Activated CD4-positive, CD25-positive, alpha-beta regulatory T cell treated with anti-CD3 and anti-CD28 coated beads, Interleukin-2, amount 50 U/mL, for 72 hours (primary cell): ENCODE results near the gene ATG4D.

Source experiments
- DNase-seq: peaks from one replicate; pipeline ENCODE4 v3.0.0; 2021

Gene ATG4D

DNA sequence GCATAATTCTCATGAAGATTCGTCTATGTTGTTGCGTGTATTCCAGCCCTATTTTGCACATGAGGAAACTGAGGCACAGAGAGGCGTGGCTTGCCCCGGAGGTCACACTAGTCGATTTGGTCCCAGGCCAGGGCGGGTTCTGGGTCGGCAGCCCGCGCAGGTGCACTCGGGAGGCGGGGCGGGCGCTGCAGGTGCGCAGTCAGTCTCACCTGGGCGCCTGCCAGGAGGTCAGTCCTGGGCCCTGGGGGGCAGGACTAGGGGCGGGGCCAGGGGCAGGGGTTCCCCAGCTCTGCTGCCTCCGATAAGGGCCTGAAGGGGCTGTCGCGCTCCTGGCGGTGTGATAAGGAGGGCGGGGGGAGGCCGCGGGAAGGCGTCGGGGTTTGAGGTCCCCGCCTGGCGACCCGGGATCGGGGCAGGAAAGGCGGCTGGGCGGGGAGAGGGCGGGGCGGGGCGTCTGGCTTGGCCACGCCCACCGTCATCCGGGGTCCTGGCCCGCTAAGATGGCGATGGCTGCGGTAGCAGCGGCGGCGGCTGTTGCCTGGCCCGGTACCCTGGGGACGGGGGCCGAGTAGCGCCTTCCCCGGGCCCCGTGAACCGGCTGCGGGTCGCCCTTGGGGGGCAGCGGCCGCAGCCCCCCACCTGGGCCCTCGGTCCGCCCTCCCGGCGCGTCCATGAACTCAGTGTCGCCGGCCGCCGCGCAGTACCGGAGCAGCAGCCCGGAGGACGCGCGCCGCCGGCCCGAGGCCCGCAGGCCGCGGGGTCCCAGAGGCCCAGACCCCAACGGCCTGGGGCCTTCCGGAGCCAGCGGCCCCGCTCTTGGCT is at the start of gene ATG4D:
Gene ATG4D, plus strand, starts transcription at position 485 of the 822 bp plus-strand sequence. Its CDS starts 187 bp downstream, at position 672.
- DNase-seq: peak; percentile 82

DNA sequence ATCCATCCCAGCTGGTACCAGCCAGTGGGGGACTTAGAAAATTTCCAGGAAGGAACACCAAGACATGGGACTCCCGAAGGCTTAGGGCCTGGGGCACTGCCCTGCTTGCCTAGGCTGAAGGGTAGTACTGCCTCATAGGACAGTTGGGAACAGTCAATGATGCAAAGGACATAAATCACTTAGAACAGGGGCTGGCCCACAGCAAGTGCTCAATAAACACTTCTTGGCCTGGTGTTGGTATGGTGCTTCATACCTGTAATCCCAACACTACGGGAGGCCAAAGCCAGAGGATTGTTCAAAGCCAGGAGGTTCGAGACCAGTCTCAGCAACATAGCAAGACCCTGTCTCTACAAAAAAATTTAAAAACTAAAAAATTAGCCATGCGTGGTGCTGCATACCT is 46.3 kb upstream of the ATG4D start:
- DNase-seq: no peak

DNA sequence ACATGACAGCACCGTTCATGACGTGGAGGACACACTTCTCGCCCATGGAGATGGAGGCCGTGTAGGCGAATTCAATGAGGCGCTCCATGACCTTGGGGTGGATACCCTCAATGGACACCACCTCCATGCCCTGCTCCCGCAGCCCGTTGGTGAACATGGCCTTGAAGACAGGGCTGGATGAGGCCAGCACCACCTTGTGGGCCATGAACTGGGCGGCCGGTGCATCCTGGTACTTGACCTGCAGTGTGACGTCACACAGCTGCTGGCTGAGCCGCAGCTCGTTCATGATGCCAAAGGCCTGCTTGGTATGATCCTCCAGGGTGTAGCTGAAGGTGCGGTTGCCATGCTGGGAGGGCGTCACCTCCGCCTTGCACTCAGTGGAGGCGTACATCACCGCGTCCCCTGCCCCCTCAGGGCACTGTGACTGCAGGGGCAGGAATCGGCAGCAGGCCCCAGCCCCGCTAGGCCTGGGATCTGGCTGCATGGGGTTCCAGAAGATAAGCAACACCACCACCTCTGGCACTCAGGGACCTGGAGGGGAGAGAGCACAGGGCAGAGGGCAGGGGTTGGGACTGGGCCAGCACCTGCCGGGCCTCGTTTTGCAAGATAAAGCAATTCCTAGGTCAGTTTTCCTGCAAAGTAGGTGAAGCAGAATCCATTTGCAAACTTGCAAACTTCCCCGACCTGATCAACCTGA is 44.0 kb upstream of the ATG4D start:
- no peak for DNase-seq

DNA sequence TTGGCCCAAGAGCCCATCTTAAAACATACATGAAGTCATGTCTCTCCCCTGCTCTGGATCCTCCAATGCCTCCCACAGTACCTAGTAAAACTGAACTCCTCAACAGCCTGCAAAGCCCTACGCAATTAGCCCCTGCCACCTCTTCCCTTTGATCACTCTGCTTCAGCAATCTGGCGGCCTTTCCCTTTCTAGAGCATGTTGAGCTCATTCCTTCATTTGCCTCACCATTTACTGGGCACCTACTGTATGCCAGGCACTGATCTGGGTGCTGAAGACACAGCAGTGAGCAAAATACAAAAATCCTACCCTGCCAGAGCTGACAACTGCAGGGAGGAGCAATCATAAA is 43.5 kb upstream of the ATG4D start:
- DNase-seq: no peak

DNA sequence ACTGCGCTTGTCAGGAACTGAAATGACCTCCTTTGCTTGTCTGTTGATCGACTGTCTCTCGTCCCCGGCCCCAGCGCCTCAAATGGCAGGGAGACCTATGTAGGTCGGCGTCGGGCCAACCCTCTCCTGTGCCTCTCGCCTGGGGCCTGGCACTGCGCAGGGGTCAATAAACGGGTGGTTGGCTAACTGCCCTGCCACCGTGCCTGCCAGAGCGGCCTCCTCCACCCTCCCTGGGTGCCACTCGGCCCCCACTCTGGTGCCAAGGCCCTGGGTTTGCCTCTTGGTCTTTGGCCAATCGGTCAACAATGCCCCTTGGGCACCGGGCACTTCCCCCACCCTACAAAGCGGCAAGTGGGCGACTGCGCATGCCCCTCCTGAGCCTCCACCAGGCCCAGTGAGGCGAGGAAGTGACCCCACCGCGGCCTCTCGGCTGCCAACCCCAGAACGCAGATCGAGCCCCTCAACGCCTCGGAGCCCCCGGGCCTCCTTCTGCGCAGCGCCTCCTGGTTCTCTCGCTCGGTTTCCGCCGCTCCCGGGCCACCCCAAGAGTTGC is 41.7 kb upstream of the ATG4D start:
- DNase-seq: peak; percentile 65

DNA sequence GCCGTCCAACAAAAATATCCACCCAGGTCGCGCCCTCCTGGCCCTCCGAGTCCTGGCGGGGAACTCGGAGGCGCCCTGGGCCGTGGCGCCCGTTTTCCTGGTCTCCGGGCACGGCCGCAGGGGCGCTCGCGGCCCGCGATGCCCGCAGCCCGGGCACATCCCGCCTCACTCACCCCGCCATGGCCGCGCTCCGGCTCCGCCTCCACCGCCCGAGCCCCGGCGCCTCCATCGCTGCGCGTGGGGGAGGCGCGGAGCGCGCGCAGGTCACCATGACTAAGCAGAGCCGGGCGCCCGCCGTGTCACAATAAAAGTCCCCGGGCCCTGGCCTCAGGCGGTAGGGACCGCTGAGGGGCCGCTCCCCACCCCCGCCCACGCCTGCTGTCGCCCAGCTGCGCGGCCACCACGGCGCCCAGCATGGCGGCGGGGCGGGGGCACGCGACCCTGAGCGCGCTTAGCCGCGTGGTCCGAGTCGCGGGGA is 41.1 kb upstream of the ATG4D start:
- DNase-seq: peak; percentile 93

DNA sequence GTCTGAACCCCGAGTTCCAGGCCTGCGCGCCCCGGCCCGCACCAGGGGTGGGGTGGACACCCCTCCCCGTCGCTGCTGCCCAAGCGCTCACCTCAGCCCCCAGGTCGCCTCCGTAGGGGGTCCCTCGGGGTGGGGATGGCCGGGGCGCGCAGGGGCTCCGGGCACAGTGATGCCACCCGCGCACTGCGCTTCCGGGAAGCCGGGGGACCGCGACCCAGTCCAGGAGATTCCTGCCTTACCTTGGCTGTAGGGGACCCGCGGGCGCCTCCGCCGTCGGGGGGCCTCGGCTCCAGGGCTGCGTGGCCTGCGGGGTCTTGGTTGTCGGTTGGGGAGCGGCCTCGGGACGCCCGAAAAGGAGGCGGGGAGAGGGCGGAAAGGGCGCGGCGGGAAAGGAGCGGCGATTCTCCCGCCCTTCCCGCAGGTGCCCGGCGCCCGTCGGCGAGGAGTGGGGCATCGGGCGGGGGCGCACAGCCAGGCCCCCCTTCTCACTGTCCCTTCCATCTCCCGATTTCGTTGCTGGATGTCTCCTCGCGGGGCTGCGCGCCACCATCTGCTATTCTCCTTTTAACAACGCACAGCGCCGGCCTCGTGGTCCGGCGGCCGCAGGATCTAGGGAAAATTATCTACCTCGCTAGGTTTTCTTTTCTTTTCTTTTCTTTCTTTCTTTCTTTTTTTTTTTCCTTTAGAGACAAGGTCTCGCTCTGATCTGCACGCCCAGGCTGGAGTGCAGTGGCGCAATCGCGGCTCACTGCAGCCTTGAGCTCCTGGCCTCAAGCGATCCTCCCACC is 40.5 kb upstream of the ATG4D start, which contains the start of gene KEAP1:
Gene KEAP1, minus strand, starts transcription at position 355 of the 788 bp plus-strand sequence. CDS start 3,323 bp downstream, outside the sequence.
- DNase-seq: peak; percentile 66

DNA sequence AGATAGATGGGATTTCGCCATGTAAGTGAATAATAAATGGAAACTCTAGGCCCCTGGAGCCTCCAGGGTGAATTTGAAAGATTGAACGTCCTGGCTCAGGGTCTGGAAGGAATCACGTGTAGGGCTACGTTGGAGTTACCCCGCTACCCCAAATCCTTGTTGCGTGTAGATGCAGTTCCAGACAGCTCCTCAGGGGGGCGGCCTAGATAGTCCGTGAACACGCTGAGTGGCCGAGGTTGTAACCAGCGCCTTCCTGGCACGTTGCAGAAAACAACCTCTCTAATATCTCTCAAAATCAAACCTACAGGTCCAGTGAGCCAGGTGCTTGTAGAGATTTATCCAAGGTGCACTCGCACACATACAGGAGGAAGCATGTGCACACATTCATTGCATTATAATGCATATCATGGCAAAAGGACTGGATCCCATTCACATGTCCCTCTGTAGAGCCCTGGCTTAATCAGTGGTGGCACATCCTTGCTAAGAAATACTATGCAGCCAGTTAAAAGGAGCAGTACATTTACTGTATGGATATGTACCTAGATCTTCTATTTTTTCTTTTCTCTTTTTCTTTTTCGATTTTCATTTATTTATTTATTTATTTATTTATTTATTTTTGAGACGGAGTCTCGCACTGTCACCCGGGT is 38.0 kb upstream of the ATG4D start:
- DNase-seq: peak; percentile 86

DNA sequence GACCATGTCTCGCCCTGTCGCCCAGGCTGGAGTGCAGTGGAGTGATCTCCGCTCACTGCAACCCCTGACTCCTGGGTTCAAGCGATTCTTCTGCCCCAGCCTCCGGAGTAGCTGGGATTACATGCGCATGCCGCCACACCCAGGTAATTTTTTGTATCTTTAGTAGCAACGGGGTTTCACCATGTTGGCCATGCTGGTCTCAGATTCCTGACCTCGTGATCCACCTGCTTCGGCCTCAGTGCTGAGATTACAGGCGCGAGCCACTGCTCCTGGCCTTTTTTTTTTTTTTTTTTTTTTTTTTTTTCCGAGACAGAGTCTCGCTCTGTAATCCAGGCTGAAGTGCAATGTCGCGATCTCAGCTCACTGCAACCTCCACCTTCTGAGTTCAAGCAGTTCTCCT is 35.7 kb upstream of the ATG4D start:
- DNase-seq: no peak

DNA sequence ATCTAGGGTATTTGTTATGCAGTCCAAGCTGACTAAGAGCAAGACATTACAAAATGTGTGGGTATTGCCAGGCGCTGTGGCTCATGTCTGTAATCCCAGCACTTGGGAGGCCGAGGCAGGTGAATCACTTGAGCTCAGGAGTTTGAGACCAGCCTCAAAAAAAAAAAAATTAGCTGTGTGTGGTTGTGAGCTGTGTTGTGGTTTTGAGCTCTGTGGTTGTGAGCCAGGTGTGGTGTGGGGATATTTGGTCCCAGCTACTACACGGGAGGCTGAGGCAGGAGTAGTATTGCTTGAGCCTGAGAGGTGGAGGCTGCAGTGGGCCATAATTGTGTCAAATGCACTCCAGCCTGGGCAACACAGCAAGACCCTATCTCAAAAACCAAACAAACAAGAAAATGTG is 35.0 kb upstream of the ATG4D start:
- DNase-seq: peak; percentile 36

DNA sequence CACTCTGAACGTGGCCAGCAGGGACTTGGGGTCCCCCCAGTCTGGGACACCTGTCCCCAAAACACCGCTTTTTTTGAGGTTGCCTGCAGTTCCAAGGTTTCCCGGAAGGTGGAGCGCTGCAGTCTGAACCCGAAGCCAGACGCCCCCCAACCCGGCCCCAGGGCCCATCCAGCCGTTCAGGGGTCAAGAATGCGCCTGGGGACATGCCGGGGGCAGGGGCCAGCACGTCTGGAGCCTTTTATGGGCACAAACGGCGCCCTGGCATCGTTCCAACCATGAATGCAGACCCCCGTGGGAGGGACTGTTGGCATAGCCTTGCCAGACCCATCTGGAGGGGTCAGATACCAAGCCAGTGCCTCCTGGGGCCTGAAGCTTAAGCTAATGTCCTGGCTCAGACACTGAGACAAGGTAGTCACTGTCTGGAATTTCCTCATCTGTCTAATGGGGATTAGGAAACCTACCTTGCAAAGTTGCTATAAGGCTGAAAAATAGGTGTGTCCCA is 33.4 kb upstream of the ATG4D start:
- DNase-seq: peak; percentile 68

DNA sequence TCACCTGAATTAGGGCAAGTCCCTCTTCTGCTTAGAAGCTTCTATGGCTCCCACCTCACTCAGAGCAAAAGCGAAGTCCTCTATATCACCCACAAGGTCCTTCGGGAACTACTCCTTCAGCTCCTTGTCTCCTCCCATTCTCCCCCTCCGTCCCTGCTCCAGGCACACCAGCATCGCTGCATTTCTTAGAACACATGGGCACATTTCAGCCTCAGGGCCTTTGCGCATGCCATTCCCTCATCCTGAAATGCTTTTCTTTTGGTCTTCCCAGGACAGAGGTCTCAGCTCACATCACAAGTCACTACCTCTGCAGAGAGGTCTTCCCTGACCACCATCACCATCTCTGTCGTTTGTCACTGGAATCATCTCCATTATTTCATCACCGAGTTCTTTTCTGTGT is 30.5 kb upstream of the ATG4D start:
- DNase-seq: no peak

DNA sequence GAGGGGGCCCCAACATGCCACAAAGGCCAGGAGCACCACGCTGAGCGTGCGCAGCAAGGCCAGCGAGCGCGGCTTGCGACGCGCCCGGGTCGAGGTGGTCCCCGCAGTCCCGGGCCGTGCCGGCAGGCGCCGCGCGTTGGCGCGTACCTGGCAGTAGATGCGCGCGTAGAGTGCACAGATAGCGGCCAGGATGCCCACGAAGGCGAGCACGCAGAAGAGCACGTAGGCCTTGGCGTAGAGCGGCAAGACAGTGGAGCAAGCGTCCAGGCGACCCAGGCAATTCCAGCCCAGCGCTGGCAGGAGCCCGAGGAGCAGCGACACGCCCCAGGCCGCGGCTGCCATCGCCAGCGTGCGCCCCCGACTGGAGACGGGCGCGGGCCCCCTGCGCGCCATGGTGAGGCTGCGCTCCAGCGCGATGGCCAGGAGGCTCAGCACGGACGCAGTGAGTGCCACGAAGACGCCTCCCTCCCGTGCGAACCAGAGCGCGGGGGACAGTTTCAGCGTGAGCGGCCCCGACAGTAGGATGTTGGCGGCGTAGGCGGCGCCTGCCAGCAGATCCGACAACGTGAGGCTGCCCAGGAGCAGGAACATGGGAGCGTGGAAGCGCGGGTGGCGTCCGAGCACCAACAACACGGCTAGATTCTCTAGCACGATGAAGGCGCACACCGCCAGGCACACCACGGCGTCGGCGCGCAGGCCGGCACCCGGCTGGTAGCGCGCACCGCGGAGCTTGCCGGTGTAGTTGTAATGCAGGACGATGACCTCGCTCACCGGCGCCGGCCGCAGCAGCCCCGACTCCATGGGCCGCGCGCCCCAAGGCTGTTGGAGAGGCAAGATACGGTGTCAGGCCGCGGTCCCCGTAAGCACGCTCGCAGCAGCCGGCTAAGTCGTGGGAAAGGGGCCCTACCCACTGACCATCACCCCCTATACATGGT is 29.2 kb upstream of the ATG4D start:
- no peak for DNase-seq

DNA sequence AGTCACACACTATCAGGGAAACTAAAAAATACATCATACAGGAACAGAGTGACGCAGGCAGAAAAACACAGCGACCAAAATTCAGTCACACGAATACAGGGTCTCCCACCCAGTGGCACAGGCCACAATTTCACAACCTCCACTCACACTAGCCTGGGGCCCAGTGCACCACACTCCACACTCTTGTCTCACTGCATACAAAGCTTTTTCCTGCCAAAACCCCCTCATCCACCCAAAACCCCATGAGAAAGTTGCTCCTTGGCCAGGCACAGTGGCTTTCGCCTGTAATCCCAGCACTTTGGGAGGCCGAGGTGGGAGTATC is 27.7 kb upstream of the ATG4D start:
- DNase-seq: no peak

DNA sequence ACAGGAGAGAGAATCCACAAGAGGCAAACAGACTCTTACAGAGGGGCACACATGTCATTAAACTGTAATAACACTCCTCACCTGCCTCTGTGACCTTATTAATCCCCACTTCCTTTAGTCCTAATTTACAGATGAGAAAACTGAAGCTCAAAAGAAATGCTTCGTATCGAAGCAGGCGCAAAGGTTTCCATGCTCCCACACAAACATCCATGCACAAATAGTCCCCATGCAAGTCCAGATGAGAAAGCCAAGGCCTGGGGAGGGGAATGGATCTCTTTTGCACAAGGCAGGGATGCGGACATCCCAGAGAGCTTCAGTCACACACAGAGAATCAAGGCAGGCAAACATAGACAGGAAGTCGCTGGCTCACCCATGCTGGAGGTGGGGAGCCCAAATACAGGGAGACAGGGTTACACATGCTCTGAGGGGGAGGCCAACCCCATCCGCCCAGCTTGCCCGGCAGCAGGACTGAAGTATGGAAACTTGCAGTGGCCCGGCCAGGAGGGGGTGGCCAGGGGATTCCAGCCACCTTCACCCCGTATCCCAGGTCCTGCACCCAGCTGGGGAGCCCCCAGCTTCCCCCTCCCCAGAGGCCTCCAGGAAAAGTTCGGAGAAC is 26.9 kb upstream of the ATG4D start:
- no peak for DNase-seq

DNA sequence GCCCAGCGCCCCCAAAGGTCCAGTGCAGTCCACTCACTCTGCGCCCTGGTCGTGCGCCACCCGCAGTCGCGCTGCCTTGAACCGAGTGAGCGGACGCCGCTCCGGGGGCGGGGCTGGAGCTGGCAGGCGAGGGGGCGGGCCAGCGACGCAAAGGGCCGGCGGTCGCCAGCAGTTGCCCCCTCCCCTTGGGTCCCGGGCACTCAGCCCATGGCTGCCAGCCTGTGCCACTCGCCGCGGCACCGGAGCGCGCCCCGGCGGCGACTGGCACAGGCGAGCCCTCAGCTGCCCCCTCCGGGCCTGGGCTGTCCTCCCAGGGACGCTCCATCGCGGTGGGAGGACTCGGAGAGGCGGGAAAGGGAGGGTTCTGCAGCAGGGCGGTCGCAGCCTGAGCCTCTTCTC is 26.3 kb upstream of the ATG4D start, which contains the start of gene S1PR5:
Gene S1PR5, minus strand, starts transcription at position 87 of the 399 bp plus-strand sequence. CDS start 2,436 bp downstream, outside the sequence.
- peak; percentile 38 for DNase-seq

DNA sequence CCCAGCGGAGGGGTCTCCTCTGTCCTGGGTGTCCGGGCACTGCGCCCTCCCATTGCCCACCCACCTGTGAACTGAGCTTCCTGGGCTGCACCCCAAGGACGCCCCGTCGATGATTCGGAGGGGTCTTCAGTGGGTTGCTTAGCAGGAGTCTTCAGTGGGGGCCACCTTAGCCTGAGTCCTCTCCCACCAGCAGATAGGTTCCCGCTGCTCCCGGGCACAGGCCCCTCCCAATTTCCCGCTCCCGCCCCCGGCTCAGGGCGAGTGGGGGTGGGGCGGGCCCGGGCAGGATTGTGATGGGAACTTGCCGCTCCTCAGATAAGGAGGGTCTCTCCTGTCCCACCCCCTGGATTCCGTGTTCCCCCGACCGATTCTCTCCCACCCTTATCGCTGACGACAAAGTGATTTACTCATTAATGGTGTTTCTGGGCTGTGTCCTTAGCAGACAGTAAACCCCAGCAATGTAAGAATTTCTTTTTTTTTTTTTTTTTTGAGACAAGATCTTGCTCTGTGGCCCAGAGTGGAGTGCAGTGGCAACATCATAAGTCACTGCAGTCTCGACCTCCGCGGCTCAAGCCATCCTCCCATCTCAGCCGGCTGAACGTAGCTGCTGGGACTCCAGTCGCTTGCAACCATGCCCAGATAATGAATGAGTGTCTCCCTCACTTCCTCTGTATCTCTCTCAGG is 25.8 kb upstream of the ATG4D start:
- no peak for DNase-seq

DNA sequence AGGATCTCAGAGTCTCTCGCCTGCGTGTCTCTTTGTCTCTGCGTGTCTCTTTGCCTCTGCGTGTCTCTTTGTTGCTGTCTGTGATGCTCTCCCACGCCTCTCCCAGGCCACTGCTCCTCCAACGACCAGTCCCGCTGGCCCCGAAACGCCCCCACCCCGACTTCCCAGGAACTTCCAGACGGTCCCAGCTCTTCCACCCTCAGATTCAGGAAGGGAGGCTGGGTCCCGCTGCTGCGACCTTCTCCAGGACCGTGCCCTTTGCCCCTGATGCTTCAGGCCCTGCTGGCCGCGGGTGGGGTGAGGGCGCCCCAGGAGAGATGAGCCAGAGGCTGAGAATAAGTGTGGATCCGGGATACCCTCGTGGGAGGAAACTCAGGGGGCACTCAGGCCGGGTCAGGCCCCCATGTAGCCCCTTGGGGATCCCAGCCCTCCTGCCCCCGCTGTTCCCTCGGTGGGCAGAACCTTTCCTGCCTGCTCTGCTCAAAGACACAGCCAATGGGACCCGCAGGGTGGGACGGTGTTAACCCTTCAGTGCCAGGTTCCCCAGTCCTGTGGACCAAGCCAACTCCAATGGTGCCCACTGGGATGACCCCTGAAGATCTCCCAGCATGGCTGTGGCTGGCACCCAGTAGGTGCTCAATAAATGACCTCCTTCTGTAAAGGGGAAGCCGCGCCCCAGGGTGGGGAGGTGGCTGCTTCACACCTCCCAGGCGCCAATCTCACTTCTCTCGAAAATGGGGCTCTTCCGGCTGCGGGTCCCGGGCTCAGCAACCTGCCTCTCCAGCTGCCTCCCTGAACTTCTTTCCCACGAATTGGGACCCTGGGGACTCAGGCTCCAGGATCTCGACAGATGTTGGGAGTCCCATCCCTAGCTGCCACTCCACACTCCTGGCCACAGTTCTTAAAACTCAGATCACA is 25.0 kb upstream of the ATG4D start:
- no peak for DNase-seq

DNA sequence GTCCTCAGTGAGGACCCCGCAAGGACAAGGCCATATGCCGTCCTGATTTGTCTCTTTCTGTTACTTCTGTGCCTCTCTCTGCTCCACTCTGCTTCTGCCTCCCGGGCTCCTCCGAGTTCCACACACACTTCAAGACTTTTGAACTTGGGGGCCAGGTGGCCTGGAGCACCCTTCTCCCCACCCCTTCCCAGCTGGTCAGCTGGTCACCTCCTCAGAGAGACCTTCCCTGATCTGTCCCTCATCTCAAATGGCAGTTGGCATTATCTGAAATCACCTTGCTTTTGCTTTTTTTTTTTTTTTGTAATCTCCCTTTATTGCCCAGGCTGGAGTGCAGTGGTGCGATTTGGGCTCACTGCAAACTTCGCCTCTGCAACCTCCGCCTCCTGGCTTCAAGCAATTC is 24.3 kb upstream of the ATG4D start:
- DNase-seq: no peak
